SK-N-SH treated with all-trans-retinoic acid at 6 μM for 48 hours (cell line): ENCODE measurements around the gene CHEK1.

ENCODE experiments used
- ATAC-seq: fragments of 200-7000 bp; cut with Tn5 transposase; 3 replicates; pipeline ENCODE4 v1.9.1; 2020; ENCODE audit warnings: mild to moderate bottlenecking, moderate library complexity
- ARNTL ChIP-seq: fragments of 450-650 bp; formaldehyde crosslinking; IDR thresholded peaks from 2 replicates; pipeline ENCODE4 v1.5.0; 2020; ENCODE audit warnings: low read depth, mild to moderate bottlenecking, moderate library complexity, borderline replicate concordance
- CREB5 ChIP-seq: fragments of 250-450 bp; sonication (Bioruptor Pico); IDR thresholded peaks from 2 replicates; pipeline ENCODE4 v1.5.1; 2020; ENCODE audit warnings: low read depth, mild to moderate bottlenecking, moderate library complexity
- CSDC2 ChIP-seq: fragments of 250-450 bp; sonication (Bioruptor Pico); IDR thresholded peaks from 2 replicates; pipeline ENCODE4 v1.5.0; 2020; ENCODE audit warnings: mild to moderate bottlenecking, moderate library complexity
- ESRRG ChIP-seq: fragments of 250-450 bp; sonication (Bioruptor Pico); IDR thresholded peaks from 2 replicates; pipeline ENCODE4 v1.6.1; 2021; ENCODE audit warnings: mild to moderate bottlenecking
- GLIS3 ChIP-seq: fragments of 250-450 bp; sonication (Bioruptor Pico); IDR thresholded peaks from 2 replicates; pipeline ENCODE4 v1.5.0; 2020; ENCODE audit warnings: mild to moderate bottlenecking, moderate library complexity
- ISL1 ChIP-seq: fragments of 250-450 bp; sonication (Bioruptor Pico); IDR thresholded peaks from 2 replicates; pipeline ENCODE4 v2.1.2; 2022; ENCODE audit warnings: mild to moderate bottlenecking, moderate library complexity
- OSR1 ChIP-seq: fragments of 250-450 bp; sonication (Bioruptor Pico); IDR thresholded peaks from 2 replicates; pipeline ENCODE4 v1.8.0; 2022; ENCODE audit warnings: moderate library complexity, mild to moderate bottlenecking, inconsistent platforms
- PATZ1 ChIP-seq: fragments of 250-450 bp; sonication (Bioruptor Pico); IDR thresholded peaks from 2 replicates; pipeline ENCODE4 v1.8.0; 2020; ENCODE audit warnings: mild to moderate bottlenecking, moderate library complexity, borderline replicate concordance
- POU6F1 ChIP-seq: fragments of 250-450 bp; sonication (Bioruptor Pico); IDR thresholded peaks from 2 replicates; pipeline ENCODE4 v1.8.0; 2021; ENCODE audit warnings: low read depth, mild to moderate bottlenecking, moderate library complexity, borderline replicate concordance
- PPARA ChIP-seq: fragments of 250-450 bp; sonication (Bioruptor Pico); IDR thresholded peaks from 2 replicates; pipeline ENCODE4 v1.5.0; 2020; ENCODE audit warnings: mild to moderate bottlenecking, borderline replicate concordance
- RARB ChIP-seq: fragments of 250-450 bp; sonication (Bioruptor Pico); IDR thresholded peaks from 2 replicates; pipeline ENCODE4 v1.8.0; 2021; ENCODE audit warnings: mild to moderate bottlenecking, moderate library complexity
- SNAI2 ChIP-seq: fragments of 250-450 bp; sonication (Bioruptor Pico); IDR thresholded peaks from 2 replicates; pipeline ENCODE4 v1.5.0; 2020; ENCODE audit warnings: mild to moderate bottlenecking, moderate library complexity
- ZC3H10 ChIP-seq: fragments of 250-450 bp; sonication (Bioruptor Pico); IDR thresholded peaks from 2 replicates; pipeline ENCODE4 v1.5.1; 2021; ENCODE audit warnings: mild to moderate bottlenecking, moderate library complexity
- ZFP3 ChIP-seq: fragments of 250-450 bp; sonication (Bioruptor Pico); IDR thresholded peaks from 2 replicates; pipeline ENCODE4 v1.5.0; 2020; ENCODE audit warnings: mild to moderate bottlenecking, moderate library complexity
- ZNF70 ChIP-seq: fragments of 450-650 bp; formaldehyde crosslinking; IDR thresholded peaks from 2 replicates; pipeline ENCODE4 v1.5.0; 2020; ENCODE audit warnings: mild to moderate bottlenecking, moderate library complexity
- ZNF8 ChIP-seq: fragments of 450-650 bp; formaldehyde crosslinking; IDR thresholded peaks from 2 replicates; pipeline ENCODE4 v1.5.0; 2020; ENCODE audit warnings: mild to moderate bottlenecking, moderate library complexity
- TF ChIP-seq, protein P1 (sequence below): fragments of 250-450 bp; sonication (Bioruptor Pico); IDR thresholded peaks from 2 replicates; pipeline ENCODE4 v1.5.1; 2021; ENCODE audit warnings: mild to moderate bottlenecking, moderate library complexity
- TF ChIP-seq, protein P2 (sequence below): fragments of 250-450 bp; sonication (Bioruptor Pico); IDR thresholded peaks from 2 replicates; pipeline ENCODE4 v1.5.0; 2020; ENCODE audit warnings: mild to moderate bottlenecking, moderate library complexity

CHEK1 gene

DNA sequence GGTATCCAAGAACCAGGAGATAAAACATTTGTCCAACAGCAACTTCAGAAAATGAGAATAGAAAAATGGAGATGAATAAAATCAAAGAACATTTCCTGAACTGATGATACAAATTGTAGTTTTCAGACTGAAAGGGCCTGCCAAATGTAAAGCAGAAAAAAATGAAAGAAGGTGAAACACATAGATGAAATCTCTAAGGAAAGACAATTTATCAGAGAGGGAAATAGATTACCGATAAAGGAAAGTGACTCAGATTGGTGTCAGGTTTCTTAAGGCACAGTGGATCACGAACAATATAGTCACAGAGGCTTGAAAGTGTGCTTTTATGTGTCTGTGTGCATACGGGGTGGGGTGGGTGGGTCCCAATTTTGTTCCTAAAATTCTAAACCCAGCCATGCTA is 36.5 kb upstream of the CHEK1 start:
- TF ChIP-seq ESRRG (CRISPR knock-in tag) (no peak), ARNTL (CRISPR knock-in tag) (no peak), OSR1 (CRISPR knock-in tag) (no peak), SNAI2 (no peak), PPARA (CRISPR knock-in tag) (no peak), ZC3H10 (CRISPR knock-in tag) (no peak), PATZ1 (CRISPR knock-in tag) (no peak), GLIS3 (CRISPR knock-in tag) (no peak), ZNF70 (CRISPR knock-in tag) (no peak), CSDC2 (CRISPR knock-in tag) (no peak), POU6F1 (CRISPR knock-in tag) (no peak)
- TF ChIP-seq, protein P1, sequence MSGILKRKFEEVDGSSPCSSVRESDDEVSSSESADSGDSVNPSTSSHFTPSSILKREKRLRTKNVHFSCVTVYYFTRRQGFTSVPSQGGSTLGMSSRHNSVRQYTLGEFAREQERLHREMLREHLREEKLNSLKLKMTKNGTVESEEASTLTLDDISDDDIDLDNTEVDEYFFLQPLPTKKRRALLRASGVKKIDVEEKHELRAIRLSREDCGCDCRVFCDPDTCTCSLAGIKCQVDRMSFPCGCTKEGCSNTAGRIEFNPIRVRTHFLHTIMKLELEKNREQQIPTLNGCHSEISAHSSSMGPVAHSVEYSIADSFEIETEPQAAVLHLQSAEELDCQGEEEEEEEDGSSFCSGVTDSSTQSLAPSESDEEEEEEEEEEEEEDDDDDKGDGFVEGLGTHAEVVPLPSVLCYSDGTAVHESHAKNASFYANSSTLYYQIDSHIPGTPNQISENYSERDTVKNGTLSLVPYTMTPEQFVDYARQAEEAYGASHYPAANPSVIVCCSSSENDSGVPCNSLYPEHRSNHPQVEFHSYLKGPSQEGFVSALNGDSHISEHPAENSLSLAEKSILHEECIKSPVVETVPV (CRISPR knock-in tag): no peak

DNA sequence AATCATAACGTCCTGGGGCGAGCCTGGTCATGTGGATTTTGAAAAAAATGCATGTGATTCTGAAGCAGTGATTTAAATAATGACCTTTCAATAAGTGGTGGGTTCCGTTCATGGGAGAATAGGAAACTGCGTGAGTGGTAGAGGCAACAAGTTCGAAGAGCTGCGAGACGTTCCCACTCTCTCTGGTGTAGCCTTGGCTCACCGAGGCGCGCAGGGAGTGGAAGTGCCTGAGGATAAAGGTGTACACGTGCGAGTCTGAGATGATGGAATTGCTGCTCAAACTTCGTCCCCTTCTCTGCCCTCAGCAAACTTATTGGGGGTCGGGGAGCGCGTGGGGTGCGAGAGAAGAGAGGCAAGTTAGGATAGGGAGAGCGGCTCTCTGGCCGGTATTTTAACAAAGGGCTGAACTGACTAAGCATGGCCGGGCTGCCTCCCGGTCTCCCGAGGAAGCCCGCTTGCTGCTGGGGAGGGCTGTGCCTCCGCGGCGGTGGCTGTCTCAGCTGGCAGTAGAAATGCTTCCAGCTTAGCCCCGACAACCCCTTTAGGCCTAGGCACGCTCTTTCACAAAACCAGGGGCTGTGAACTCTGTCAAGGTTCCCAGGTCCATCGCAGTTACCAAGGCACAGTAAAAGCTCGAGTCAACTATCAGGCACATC is 33.2 kb upstream of the CHEK1 start:
- TF ChIP-seq ZFP3 (CRISPR knock-in tag) (no peak), ZC3H10 (CRISPR knock-in tag) (no peak), CREB5 (no peak)
- TF ChIP-seq, protein P2, sequence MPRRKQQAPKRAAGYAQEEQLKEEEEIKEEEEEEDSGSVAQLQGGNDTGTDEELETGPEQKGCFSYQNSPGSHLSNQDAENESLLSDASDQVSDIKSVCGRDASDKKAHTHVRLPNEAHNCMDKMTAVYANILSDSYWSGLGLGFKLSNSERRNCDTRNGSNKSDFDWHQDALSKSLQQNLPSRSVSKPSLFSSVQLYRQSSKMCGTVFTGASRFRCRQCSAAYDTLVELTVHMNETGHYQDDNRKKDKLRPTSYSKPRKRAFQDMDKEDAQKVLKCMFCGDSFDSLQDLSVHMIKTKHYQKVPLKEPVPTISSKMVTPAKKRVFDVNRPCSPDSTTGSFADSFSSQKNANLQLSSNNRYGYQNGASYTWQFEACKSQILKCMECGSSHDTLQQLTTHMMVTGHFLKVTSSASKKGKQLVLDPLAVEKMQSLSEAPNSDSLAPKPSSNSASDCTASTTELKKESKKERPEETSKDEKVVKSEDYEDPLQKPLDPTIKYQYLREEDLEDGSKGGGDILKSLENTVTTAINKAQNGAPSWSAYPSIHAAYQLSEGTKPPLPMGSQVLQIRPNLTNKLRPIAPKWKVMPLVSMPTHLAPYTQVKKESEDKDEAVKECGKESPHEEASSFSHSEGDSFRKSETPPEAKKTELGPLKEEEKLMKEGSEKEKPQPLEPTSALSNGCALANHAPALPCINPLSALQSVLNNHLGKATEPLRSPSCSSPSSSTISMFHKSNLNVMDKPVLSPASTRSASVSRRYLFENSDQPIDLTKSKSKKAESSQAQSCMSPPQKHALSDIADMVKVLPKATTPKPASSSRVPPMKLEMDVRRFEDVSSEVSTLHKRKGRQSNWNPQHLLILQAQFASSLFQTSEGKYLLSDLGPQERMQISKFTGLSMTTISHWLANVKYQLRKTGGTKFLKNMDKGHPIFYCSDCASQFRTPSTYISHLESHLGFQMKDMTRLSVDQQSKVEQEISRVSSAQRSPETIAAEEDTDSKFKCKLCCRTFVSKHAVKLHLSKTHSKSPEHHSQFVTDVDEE: 0 out of 2 replicates have a peak, but pooled peaks have one; percentile 15
- ATAC-seq: peak; percentile 52

More for the DNA sequence above, 36.5 kb upstream of the CHEK1 start:
- ATAC-seq: no peak

DNA sequence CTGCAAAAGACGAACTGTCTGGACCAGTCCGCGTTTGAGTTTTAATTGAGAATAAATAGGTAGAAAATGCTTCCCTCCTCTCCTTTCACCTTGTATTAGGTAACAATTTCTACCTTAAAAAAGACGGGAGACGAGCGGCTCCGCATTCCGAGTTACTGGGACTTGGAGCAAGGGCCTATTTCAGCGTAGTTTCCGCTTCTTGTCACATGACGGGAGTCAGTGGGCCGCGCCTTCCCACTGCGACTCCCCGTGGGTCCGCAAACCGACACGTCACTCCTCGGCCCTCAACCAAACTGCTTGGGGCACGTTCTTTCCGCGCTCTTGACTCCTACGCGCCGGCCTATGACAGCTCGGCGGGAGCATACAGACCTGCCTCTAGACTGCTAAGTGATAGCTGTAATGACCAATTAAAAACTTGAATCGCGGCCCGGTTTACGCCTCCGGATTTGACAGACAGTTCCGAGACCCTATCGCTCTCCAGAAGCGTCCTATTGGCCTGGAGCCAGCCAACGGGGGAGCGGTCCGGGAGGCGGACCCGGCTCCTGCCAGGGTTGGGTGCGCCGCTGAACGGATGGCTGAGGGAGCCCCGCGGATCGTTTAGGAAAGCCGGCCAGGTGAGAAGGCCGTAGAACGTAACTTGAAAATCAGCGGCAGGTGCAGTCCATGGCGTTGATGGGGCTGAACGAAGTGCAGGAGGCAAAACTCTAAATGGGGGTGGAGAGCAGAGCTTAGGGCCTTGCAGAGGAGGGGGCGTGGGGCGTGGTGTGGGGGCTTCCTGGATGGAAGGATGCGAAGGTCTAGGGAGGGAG is 32.5 kb upstream of the CHEK1 start, which contains the start of gene STT3A:
Gene STT3A, plus strand, starts transcription at position 548 of the 809 bp plus-strand sequence. CDS start 3,064 bp downstream, outside the sequence.
- TF ChIP-seq ISL1 (CRISPR knock-in tag): no peak
- TF ChIP-seq POU6F1 (CRISPR knock-in tag): no peak
- no peak for TF ChIP-seq ZNF8
- no peak for TF ChIP-seq SNAI2
- TF ChIP-seq RARB (CRISPR knock-in tag): no peak
- TF ChIP-seq ZNF70 (CRISPR knock-in tag): peak; percentile 38; the same call in 1 of the 2 replicates
- no peak for TF ChIP-seq ZC3H10 (CRISPR knock-in tag)
- TF ChIP-seq PATZ1 (CRISPR knock-in tag): no peak
- peak; percentile 96 for ATAC-seq
